Putamen (tissue), 1 donor: Measurements from ENCODE around the gene DNMT3L.
"Not testable (repeated sequence)": the region's sequence is repeated elsewhere in the genome, so short reads cannot be mapped to it uniquely, and the experiment has no call there.

Experiments
- DNase-seq: peaks from one replicate; pipeline ENCODE4 v3.0.0-alpha.2; 2016; ENCODE audit warnings: low spot score

The DNMT3L gene

GRCh38 chr21:44294391-44295162 is 32.9 kb upstream of the DNMT3L start:
- no peak for DNase-seq

GRCh38 chr21:44293551-44294231 is 32.0 kb upstream of the DNMT3L start:
- DNase-seq: no peak

- DNase-seq: no peak
These were observed 31.1 kb upstream of the DNMT3L start for GRCh38 chr21:44292812-44293195.

- no peak for DNase-seq
These were observed 30.5 kb upstream of the DNMT3L start for GRCh38 chr21:44291936-44292811.

DNA sequence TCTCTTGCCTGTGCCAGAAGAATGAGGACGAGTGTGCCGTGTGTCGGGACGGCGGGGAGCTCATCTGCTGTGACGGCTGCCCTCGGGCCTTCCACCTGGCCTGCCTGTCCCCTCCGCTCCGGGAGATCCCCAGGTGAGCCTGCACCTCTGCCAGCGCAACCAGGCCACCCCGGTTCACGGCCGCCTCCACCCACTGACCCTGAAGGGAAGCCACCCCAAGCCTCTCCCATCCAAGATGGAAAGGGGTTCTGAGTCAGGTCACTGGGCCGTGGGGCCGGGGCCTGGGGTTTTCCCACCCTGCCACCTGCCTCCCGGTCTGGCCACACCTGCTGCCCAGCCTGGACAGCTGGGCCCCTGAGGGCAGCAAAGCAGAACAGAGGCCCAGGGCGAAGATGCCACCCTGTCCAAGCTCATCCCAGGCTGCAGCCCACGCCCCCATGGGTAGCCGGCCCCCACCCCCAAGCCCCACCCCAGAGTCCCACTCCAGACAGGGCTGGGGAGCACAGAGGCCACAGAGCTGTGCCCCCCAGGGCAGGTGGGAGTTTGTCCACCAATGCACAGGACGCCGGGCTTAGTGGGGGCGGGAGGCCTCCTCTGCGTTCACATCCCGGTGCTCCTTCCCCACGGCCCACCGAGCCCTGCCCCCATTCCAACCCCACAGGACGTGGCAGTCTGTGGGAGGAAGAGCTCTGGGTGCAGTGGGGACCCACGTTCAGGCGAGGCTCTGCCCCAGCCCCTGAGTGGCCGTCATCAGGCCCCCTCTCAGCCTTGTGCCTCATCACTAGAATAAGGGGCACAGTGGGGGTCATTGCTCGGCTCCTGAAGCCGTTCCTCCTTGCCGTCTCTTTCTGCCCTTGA is 29.6 kb upstream of the DNMT3L start:
- DNase-seq: no peak

DNA sequence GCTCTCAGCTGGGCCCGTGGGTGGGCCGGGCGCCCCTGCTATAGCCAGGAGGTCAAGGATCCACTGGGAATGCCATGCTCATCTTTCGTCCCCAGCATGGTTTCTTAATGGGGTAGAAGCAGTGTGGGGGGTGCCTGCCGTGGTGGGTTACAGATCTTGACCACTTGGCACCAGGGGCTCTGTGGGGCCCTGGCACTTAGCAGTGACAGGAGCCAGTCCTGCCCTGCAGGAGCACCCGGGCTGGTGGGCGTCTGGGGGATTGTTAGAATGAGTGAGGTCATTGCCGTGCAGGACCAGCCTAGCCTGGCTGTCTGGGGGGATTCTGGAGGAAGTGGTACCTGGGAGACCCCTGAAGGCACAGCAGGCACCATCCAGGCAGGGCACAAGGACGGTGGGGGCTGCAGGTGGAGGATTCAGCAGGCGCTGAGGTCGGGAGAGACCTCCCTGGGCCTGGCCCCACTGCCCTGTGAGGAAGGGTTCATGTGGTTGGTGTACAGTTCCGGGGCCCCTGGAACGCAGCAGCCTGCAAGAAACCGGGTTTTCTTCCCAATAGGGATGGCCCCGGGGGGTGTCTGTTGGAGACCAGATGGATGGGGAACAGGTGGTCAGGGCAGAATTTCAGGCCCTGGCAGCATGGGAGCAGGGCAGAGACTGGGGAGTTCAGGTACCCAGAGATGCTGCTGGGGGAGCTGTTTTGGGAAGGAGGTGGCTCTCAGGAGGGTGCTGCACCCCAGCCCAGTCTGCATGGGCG is 28.8 kb upstream of the DNMT3L start:
- no peak for DNase-seq

DNA sequence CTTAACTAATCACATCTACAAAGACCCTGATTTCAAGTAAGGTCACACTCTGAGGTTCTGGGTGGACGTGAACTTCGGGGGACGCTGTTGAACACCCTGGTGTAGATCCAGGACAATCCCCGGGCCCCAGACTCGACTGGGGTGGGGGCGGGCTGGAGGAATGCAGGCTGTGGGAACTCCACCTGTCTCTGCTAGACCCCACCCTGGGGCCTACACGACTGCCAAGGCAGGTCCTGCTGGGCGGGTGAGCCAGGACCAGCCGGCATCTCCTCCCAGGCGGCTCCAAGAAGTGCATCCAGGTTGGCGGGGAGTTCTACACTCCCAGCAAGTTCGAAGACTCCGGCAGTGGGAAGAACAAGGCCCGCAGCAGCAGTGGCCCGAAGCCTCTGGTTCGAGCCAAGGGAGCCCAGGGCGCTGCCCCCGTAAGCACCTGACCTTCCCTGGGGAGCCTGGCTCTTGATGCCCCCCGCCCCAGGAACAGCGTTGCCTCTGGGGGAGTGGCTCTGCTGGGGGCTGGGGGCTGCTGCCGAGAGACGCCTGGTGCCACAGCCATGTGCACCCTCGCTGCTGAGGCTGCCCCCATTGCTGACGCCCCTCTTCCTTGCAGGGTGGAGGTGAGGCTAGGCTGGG is 27.8 kb upstream of the DNMT3L start:
- DNase-seq: no peak

- no peak for DNase-seq
These were observed 26.8 kb upstream of the DNMT3L start for GRCh38 chr21:44288251-44289110.

GRCh38 chr21:44286716-44287632 is 25.3 kb upstream of the DNMT3L start:
- no peak for DNase-seq

DNA sequence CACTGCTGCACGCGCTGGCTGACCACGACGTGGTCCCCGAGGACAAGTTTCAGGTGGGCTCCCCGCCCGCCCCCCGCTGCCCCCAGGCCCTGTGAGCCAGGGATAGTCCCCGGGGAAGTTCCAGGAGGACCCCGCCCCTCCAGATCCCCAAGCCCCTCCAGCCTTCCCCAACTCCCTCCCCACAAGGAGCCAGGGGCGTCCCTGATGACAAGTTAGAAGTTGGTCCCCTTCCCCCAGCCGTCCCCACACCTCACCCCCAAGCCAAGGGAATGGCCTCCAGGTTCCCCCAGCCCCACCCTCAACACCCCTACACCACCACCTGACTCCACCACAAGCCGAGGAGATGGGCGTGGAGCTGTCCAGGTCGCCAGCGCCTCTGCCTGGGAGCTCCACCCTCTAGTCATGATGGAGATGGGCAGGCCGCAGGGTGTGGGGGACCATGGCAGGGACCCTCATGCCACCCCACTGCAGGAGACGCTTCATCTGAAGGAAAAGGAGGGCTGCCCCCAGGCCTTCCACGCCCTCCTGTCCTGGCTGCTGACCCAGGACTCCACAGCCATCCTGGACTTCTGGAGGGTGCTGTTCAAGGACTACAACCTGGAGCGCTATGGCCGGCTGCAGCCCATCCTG is 24.5 kb upstream of the DNMT3L start:
- no peak for DNase-seq

GRCh38 chr21:44285138-44285992 is 23.7 kb upstream of the DNMT3L start, which contains the start of gene AIRE:
Gene AIRE (plus strand): TSS chr21:44285876. CDS start chr21:44286007, 131 bp downstream.
- DNase-seq: no peak

GRCh38 chr21:44283948-44284347 is 22.3 kb upstream of the DNMT3L start:
- no peak for DNase-seq

DNA sequence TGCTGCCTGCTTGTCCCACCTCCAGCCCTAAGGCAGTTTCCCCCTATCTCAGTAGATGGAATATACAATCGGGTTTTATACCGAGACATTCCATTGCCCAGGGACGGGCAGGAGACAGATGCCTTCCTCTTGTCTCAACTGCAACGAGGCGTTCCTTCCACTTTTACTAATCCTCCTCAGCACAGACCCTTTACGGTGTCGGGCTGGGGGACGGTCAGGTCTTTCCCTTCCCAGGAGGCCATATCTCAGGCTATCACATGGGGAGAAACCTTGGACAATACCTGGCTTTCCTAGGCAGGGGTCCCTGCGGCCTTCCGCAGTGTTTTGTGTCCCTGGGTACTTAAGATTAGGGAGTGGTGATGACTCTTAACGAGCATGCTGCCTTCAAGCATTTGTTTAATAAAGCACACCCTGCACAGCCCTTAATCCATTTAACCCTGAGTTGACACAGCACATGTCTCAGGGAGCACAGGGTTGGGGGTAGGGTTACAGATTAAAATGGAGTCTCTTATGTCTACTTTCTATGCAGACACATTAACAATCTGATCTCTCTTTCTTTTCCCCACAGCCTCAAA is 21.6 kb upstream of the DNMT3L start:
- not testable (repeated sequence) for DNase-seq

DNA sequence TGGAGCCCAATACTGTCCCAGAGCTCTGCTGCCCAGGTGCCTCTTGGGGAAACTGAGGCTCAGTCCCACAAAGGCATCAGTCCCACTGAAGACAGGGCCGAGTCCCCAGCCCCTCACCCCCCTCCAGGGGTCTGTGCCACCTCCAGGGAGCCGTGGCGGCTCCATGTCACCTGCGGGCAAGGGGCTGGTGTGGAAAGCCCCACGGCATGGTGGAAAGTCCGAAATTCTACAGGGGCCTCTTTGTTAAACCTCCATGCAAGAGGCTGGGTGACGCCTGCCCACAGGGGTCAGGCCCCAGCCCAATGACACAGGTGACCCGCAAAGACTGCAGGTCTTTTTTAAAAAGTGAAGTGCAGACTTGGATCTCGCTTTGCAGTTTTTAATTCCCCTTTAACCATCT is 20.7 kb upstream of the DNMT3L start:
- no peak for DNase-seq

- DNase-seq: no peak
These were observed 20.1 kb upstream of the DNMT3L start for GRCh38 chr21:44281801-44282200.
